Transverse colon (tissue), 3 donors: Measurements from ENCODE around the gene PIRT.

Source experiments
- EP300 ChIP-seq: sonication (generic); formaldehyde crosslinking; IDR thresholded peaks from one replicate; pipeline ENCODE4 v1.6.1; 2017; ENCODE audit warnings: antibody characterized with exemption, low read depth
- POLR2A ChIP-seq: fragments of 450-650 bp; IDR thresholded peaks from one replicate; pipeline ENCODE4 v1.6.1; 2016; ENCODE audit warnings: antibody characterized with exemption, mild to moderate bottlenecking, moderate library complexity
- TF ChIP-seq, protein P1 (sequence below), 5 experiments: fragments of 200-600 bp in 3 of 5; fragments of 450-650 bp in 2 of 5; sonication (generic) in 3 of 5; IDR thresholded peaks; 1 replicate in 2 of 5; 2 replicates in 3 of 5; pipeline ENCODE4 v1.5.1; 2016 to 2017; ENCODE audit warnings: antibody characterized with exemption in 5 of 5, inconsistent platforms in 3 of 5, mild to moderate bottlenecking in 2 of 5, moderate library complexity in 1 of 5

DNA sequence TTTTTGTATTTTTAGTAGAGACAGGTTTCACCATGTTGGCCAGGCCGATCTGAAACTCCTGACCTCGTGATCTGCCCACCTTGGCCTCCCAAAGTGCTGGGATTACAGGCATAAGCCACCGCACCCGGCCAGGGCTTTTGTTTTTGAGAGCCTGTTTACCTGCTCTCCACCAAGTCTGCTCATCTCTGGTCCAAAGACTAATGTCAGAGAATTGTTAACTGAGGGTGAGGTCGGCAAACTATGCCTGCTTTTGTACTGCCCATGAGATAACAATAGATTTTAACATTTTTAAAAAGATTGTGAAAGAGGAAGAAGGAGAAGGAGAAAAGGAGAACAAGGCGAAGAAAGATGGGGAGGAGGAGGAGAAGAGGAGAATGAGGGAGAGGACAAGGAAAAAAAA is 60.0 kb downstream of the PIRT start:
- TF ChIP-seq, protein P1, sequence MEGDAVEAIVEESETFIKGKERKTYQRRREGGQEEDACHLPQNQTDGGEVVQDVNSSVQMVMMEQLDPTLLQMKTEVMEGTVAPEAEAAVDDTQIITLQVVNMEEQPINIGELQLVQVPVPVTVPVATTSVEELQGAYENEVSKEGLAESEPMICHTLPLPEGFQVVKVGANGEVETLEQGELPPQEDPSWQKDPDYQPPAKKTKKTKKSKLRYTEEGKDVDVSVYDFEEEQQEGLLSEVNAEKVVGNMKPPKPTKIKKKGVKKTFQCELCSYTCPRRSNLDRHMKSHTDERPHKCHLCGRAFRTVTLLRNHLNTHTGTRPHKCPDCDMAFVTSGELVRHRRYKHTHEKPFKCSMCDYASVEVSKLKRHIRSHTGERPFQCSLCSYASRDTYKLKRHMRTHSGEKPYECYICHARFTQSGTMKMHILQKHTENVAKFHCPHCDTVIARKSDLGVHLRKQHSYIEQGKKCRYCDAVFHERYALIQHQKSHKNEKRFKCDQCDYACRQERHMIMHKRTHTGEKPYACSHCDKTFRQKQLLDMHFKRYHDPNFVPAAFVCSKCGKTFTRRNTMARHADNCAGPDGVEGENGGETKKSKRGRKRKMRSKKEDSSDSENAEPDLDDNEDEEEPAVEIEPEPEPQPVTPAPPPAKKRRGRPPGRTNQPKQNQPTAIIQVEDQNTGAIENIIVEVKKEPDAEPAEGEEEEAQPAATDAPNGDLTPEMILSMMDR (IDR thresholded peaks at IDR 0.05) = no peak
- TF ChIP-seq POLR2A (no peak), EP300 (no peak)
